ENCODE results near the gene AMZ1.

DNA sequence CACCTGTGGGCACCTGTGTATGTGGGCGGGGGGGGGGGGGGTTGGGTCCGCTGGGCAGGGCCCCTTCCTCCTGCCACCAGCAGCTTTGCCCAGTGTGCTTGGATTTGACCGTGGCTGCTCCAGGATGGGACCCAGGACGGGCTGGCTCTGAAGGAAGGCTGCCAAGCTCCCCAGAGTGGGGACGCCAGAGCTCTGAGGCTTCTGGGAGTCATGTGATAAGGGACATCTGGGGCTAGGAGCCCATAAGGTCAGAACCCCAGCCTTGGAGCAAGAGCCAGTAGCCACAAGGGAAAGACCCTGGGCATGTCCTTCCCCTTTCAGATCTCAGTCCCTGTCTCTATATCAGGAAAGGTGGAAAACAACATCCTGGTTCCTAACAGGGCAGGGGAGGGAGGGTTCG is 21.8 kb upstream of the AMZ1 start:
- TF ChIP-seq POLR2A (IDR thresholded peaks at IDR 0.05; ENCODE audit: low read depth, low read length) (no peak), POLR2AphosphoS5 (IDR thresholded peaks at IDR 0.05; ENCODE audit: low read depth, low read length) (no peak), TAF1 (IDR thresholded peaks at IDR 0.05; ENCODE audit: low read depth, low read length) (no peak)

Data from GM12891 (cell line).